Cardiac fibroblast (primary cell): ENCODE data around the gene CUL2.

ENCODE experiments used
- DNase-seq, 2 donors: peaks; one replicate each; pipeline versions ENCODE4 v3.0.0 to v3.0.0-alpha.2; 2010; ENCODE audit warnings: low read depth in 2 of 2
- H3K4me3 ChIP-seq, 2 donors: replicated peaks in 1 of 2; 1 replicate in 1 of 2; 2 replicates in 1 of 2; pipeline ENCODE4 v1.5.1; 2011; ENCODE audit warnings: low read depth in 2 of 2, low read length in 2 of 2, mild to moderate bottlenecking in 2 of 2, moderate library complexity in 1 of 2
- TF ChIP-seq, protein P1 (sequence below): IDR thresholded peaks from one replicate; pipeline ENCODE4 v1.5.1; 2011; ENCODE audit warnings: low read depth, mild to moderate bottlenecking, low read length, inconsistent platforms

Gene CUL2

GRCh38 chr10:35112571-35112970 is 22.4 kb upstream of the CUL2 start:
- DNase-seq, result no peak
- TF ChIP-seq, protein P1, sequence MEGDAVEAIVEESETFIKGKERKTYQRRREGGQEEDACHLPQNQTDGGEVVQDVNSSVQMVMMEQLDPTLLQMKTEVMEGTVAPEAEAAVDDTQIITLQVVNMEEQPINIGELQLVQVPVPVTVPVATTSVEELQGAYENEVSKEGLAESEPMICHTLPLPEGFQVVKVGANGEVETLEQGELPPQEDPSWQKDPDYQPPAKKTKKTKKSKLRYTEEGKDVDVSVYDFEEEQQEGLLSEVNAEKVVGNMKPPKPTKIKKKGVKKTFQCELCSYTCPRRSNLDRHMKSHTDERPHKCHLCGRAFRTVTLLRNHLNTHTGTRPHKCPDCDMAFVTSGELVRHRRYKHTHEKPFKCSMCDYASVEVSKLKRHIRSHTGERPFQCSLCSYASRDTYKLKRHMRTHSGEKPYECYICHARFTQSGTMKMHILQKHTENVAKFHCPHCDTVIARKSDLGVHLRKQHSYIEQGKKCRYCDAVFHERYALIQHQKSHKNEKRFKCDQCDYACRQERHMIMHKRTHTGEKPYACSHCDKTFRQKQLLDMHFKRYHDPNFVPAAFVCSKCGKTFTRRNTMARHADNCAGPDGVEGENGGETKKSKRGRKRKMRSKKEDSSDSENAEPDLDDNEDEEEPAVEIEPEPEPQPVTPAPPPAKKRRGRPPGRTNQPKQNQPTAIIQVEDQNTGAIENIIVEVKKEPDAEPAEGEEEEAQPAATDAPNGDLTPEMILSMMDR, result no peak
- no peak overlapping the region for H3K4me3 ChIP-seq

DNA sequence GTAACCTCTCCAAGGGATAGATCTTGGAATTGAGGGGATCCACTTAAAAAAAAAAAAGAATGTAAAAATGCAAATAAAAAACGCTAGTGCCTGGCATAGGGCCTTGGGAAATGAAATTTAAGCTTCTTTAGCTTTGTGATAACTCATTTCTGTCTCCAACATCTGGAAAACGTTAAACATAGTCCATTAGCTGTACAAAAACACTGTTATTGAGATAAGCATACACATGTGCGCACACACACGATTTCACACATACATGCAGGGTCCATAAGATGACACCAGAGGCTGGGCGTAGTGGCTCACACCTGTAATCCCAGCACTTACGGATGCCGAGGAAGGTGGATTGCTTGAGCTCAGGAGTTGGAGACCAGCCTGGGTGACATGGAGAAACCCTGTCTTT is 13.7 kb upstream of the CUL2 start:
- H3K4me3 ChIP-seq, result no peak overlapping the region
- TF ChIP-seq, protein P1, result no peak

DNA sequence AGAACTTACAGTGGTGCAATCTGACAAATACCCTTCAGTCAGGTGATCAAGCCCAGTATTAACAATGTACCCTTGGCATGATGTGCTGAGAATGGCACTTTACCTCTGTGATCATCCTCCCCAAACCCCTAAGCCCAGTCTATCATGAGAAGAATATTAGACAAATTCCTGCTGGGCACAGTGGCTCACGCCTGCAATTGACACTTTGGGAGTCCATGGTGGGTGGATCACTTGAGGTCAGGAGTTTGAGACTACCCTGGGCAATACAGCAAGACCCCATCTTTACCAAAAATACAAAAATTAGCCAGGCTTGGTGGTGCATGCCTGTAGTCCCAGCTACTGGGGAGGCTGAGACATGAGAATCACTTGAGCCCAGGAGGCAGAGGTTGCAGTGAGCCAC is 7.4 kb upstream of the CUL2 start:
- DNase-seq, result no peak
- H3K4me3 ChIP-seq, result no peak overlapping the region
- TF ChIP-seq, protein P1, result no peak

More for the DNA sequence above, 13.7 kb upstream of the CUL2 start:
- no peak for DNase-seq

- TF ChIP-seq, protein P1, result no peak
- no peak overlapping the region for H3K4me3 ChIP-seq
- no peak for DNase-seq
These were observed 6.2 kb upstream of the CUL2 start for GRCh38 chr10:35096312-35096711.

DNA sequence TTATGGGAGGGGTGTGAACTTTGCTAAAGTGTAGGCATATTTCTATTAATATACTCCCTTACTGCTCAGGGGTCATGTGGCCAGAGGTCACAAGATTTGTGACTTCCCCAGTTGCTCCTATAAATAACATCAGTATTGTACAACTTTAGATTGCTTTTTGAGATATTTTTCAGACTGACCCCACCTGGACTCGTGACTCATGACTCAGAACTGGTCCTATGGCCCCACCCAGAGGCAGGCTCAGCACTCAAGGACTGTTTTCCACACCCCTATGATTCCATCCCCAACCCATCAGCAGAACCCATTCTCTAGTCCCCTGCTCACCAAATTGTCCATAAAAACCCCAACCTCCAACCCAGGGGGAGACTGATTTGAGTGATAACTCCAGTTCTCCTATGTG is 2.7 kb upstream of the CUL2 start:
- TF ChIP-seq, protein P1, result no peak
- no peak for DNase-seq
- no peak overlapping the region for H3K4me3 ChIP-seq

GRCh38 chr10:35091994-35092790 is 2.1 kb upstream of the CUL2 start:
- no peak for DNase-seq
- H3K4me3 ChIP-seq, result no peak overlapping the region
- TF ChIP-seq, protein P1, result no peak
